ENCODE measurements around the gene TMEM147. TPM values are rescaled to one million over a fixed set of nuclear protein-coding genes. Genes with fewer than 3 reads are reported as not detected.

TMEM147 gene
- total and polyA plus RNA-seq, 10 of the 15 experiments (the other 5 are each of a cell fraction or from before 2014, with no cell fraction given) = 53.4 to 145 (median 79.3) TPM

GRCh38 chr19:35500611-35501010, 44.8 kb upstream of the TMEM147 start:
- CTCF ChIA-PET = interaction anchor here (0.8 to 1.5 kb wide), 2 partner anchors 9 to 14 kb away, joined by 3 read pairs; no protein-coding TSS in a partner anchor

More at GRCh38 chr19:35500611-35501010, 44.8 kb upstream of the TMEM147 start:
- H3K9ac ChIP-seq (ENCODE audit: control insufficient read depth, insufficient read depth, low read length) = no peak overlapping the region
- H2AFZ ChIP-seq (ENCODE audit: control insufficient read depth, low read depth, low read length) = no peak overlapping the region
- in situ Hi-C loops (cut with MboI) = no loop called here
- H3K4me1 ChIP-seq (ENCODE audit: control insufficient read depth, insufficient read depth, low read length) = peaks cover 6% of the 10 kb centered on the region; the same call in 1 of the 2 replicates
- no peak for DNase-seq (ENCODE audit: low read depth, low spot score)
- ChIA-PET RAD21 (ENCODE audit: unreplicated experiment) (no interaction called here), POLR2A (no interaction called here), SMC1A (ENCODE audit: uncharacterized antibody, unreplicated experiment) (no interaction called here)
- intact Hi-C loops (cut with micrococcal nuclease; ENCODE audit: unreplicated experiment) = no loop called here
- no peaks in the 10 kb centered on the region for H3K36me3 ChIP-seq (ENCODE audit: control insufficient read depth in 2 of 2, insufficient read depth in 2 of 2, low read length in 1 of 2)
- BruUV-seq (replicated peaks) = no TSS peak
- no peak overlapping the region for H3K27ac ChIP-seq (ENCODE audit: control insufficient read depth, insufficient read depth)
- no peak for TF ChIP-seq POU2F2 (IDR thresholded peaks at IDR 0.05; ENCODE audit: borderline replicate concordance, low read depth, low read length)
- TF ChIP-seq ZBTB11 (CRISPR knock-in tag; IDR thresholded peaks at IDR 0.05) = no peak
- TF ChIP-seq E2F4 (IDR thresholded peaks at IDR 0.05; ENCODE audit: low read depth, low read length) = no peak
- TF ChIP-seq TCF7 (IDR thresholded peaks at IDR 0.05; ENCODE audit: borderline replicate concordance) = no peak
- no peak for TF ChIP-seq SIN3A (IDR thresholded peaks at IDR 0.05; ENCODE audit: low read depth, low read length)
- no peak for TF ChIP-seq ZNF217 (IDR thresholded peaks at IDR 0.05)
- TF ChIP-seq NR2C1 (IDR thresholded peaks at IDR 0.05) = no peak
- H3K27me3 ChIP-seq (replicated peaks in 1 of 2; ENCODE audit: control insufficient read depth in 2 of 2, insufficient read depth in 2 of 2, low read length in 1 of 2) = no peaks in the 10 kb centered on the region
- no peak overlapping the region for H3K4me2 ChIP-seq (ENCODE audit: control insufficient read depth, insufficient read depth)
- no peaks in the 10 kb centered on the region for H3K9me3 ChIP-seq (replicated peaks; ENCODE audit: control insufficient read depth, insufficient read depth, low read length)
- WGBS (ENCODE audit: insufficient coverage, insufficient replicate concordance, low lambda C conversion rate, missing lambda C conversion rate) = 69% methylated on average over 10 of the region's 10 CpGs
- ATAC-seq = no peak
- H4K20me1 ChIP-seq (ENCODE audit: control insufficient read depth, insufficient read depth) = no peaks in the 10 kb centered on the region
- FAIRE-seq = no peak
- no peak overlapping the region for H3K4me3 ChIP-seq
- no peaks in the 10 kb centered on the region for H3K79me2 ChIP-seq (ENCODE audit: control insufficient read depth, insufficient read depth, low read length)

Data from GM12878 (cell line).